OCI-M1 (cell line): ENCODE data around the gene RAD51D.
"Not testable (repeated sequence)": the region's sequence is repeated elsewhere in the genome, so short reads cannot be mapped to it uniquely, and the experiment has no call there.

Source experiments
- DNase-seq: peaks from one replicate; lab custom pipeline; 2025; lab: John Stamatoyannopoulos, UW

The RAD51D gene

DNA sequence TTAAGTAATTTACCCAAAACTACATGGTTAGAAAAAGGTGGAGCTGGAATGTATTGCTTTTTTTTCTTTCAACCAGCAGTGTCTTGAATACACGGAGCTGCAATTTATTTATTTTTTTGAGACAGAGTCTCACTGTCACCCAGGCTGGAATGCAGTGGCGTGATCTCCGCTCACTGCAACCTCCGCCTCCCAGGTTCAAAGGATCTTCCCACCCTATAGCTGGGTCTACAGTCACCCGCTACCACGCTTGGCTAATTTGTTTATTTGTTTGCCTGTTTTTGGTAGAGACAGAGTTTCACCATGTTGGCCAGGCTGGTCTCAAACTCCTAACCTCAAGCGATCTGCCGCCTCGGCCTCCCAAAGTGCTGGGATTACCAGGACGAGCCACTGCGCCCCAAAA is 29.0 kb downstream of the RAD51D start:
- not testable (repeated sequence) for DNase-seq

DNA sequence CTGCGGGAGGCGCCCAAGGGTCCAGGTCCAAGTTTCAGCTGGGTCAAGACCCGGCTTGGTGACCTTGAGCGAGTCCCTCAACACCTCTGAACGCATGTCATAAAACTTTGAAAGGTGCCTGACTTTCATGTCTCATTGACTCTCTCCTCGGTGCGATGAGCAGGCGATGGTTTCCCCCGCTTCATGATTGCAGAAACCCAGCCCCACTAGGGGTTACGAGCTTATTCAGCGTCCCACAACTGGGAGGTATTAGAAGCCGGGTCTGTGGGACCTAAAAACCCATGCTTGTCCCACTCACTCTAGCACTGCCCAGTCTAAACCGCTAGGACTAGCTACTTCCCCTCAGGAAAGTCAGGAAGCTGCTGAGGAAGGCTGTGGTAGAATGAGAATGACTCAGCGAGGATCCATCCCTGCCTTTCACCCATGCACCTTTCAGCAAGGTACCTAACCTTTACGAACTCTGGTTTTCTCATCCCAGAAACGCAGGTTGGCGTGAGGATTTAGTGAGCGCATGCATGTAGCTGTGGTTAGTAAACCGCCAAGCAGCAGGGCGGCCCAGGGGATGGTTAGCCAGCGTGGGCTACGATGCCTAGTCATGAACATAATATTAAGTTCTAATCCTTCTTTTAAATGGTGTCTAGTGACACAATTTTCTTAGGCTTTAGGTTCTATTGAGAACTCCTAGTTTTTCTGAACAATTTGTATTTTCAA is 29.9 kb downstream of the RAD51D start:
- DNase-seq = peak; percentile 76

DNA sequence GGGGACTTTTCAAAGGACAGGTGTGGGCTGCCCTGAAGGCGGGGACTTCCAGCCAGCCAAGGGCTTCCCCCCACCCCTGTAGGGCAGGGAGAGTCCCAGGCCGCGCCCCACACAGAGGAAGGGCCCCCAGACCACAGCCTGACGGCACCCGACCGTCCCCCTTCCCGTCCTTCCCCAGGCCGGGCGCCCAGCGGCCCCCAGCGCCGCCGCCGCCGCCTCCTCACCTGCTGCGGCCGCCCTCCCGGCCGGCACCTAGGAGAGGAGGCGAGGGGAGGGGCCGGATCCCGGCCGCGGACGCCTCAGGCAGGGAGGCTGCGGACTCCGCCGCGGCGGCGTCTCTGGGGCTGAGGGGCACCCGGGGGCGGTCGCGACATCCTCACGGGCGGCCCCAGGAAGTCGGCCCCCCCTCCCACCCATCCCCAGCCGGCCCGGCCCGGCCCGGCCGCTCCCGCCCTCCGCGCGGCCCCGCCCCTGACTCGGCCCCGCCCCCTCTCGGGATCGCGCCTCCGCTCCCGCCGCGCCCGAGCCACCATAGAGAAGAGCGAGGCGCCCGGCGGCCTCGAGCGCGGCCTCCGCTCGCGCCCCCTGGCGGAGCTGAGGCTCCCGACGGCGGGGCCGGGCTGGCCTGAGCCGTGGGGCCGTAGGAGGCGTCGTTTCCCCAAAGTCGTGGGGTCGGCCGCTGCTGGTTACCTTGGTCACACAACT is 30.6 kb downstream of the RAD51D start:
- peak; percentile 93 for DNase-seq

DNA sequence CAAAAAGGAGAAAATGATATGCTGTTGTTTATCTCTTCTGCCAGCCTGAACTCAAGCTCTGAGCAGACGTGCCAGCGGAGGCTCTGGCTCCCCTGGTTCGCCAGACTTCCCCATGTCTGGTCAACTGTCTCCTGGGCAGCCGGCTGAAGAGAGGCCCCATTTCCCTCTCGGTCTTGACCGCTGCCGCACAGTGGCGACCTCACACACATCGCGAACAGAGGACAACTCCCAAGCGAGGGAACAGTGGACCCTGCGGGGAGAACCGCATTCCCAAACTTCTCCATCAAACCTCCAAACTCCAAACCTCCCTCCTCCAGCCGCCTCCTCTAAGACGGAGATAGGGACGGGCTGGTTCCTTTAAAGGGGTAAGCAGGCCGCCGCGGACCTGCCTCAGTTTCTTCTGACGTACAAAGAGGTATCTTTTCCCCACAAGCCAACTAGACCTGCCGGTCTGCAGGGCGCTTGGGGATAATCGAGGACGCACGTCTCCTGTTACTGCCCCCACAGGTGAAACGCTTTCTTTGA is 31.2 kb downstream of the RAD51D start:
- DNase-seq = peak; percentile 82

DNA sequence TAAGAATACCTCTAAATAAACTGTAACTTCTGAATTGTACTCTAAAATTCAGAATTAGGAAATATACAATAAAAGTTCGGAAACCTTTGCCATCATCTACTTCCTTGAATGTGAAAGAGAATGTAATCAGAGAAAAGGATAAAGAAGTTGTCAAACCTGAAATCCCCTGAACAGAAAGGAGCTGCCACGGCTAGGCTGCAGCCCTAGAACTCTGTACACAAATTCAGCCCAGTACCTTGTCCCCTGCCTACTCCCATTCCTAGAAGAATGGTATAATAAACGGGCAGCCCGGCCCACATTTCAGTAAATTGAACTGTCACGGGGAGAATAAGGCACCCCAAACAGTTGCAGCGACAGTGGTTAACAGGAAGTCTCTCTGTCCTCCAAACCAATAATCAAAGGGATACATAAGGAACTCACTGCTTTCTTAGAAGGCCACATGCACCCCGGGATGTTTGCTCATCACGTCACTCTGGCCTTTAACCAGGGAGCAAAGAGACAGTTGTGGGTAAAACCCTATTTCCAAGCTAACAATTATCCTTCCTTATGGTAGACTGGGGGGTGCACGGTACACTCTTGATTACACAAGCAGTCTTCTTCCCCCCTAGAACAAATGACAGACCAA is 31.8 kb downstream of the RAD51D start:
- DNase-seq = peak; percentile 82

DNA sequence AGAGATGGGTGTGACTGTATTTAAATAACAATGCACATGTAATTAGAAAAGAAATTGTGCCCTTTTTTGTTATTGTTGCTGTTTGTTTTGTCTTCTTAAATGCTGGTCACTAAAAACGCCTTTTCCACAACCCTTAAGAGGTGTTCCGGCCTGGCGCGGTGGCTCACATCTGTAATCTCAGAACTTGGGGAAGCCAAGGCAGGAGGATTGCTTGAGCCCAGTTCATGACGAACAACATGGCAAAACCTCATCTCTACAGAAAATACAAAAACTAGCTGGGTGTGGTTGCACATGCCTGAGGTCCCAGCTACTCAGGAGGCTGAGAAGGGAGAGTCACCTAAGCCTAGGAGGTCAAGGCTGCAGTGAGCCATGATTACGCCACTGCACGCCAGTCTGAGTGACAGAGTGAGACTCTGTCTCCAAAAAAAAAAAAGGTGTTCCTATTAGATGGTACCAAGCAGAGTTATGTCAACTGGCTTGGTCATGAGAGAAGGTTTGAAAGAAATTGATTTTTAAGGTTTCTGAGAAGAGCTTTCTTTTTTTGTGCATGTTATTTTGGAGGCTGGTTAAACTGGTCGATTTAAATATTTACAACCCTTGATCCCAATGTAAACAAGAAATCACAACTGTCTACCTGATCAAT is 32.6 kb downstream of the RAD51D start:
- DNase-seq = no peak

DNA sequence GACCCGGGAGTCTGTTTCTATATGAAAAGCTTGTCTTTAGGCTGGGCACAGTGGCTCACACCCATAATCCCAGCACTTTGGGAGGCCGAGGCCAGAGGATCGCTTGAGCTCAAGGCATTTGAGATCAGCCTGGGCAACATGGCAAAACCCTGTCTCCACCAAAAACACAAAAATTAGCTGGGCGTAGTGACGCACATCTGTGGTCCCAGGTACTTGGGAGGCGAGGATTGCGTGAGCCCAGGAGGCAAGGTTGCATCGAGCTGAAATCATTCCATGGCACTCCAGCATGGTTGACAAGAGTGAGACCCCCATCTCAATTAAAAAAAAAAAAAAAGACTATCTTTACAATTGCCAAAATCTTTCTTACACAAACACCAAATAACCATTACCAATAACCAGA is 33.5 kb downstream of the RAD51D start:
- DNase-seq = no peak

DNA sequence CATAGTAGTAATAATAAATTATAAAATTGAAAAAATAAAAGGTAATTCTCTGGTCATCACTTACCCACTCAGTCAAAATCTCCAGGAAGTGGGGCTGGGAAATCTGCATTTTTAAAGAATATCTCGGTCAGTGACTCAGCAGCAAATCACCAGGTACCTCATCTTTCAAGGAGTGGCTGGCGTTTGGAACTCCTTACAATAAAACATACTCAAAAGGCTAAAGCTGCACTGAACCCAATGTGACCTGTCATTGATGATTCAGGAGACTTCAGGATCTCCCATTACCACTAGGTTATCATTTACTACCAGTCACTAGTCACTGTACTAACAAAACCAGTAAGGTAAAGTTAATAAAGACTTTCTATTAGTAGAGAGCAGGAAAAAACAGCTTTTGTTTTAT is 34.7 kb downstream of the RAD51D start:
- no peak for DNase-seq

DNA sequence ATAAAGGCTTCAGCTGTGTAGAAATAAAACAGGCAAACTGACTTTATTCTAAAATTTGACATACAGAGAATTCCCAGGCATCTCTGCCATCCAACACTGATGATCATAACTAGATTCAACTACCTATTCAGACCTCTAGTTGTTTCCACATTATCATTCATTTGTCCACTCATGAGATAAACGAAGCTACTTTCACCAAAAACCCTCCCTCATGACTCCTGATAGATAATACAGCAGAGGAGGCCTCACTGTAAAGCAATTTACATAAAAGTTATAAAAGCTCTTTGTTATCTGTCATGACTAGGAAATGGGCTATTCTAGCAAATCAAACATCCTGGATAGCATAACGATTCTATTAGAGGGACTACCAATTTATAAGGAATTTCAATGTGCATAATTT is 36.6 kb downstream of the RAD51D start:
- DNase-seq = no peak

DNA sequence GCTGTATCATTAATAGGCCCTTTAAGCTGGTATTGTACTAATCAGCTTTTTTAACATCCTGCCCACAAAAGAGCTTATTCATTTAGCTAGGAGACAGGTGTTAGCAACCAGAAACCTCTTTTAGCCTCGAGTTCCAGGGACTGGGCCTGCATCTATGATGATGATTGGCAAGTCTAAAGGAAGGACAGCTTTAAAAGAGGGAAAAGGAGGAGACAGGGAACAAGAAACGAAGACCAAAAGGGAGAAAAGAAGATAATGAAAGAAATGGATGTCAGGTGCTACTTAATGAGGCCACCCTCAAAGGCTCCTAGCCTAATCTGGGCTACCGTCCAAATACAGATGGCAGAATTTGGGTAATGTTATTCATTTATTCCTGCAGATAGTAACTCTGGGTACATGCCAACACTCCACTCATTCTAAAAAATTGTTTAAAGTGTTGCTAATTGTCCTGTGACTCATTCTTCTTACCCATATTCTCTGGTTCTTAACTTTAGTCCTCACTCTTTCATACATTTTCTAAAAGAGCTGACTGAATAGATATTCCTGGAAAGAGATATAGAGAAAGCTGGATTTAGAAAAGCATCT is 37.5 kb downstream of the RAD51D start:
- DNase-seq = no peak

DNA sequence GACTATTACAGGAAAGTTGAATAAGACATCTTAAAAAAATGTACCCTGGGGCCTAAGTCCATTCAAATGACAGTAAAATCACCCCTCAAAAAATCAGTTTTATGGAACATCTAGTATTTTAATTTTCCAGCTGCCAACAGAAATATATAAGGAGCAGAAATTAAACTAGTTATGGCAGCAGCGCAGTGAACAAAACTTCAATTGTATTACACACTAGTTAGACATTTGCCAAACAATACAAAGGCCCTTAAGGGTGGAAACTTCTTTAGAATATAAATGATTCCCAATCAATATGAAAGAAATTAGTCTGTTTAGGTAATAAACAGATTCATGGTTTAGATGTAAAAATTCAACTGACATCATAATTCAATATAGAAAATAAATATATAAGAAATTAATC is 38.0 kb downstream of the RAD51D start:
- no peak for DNase-seq

DNA sequence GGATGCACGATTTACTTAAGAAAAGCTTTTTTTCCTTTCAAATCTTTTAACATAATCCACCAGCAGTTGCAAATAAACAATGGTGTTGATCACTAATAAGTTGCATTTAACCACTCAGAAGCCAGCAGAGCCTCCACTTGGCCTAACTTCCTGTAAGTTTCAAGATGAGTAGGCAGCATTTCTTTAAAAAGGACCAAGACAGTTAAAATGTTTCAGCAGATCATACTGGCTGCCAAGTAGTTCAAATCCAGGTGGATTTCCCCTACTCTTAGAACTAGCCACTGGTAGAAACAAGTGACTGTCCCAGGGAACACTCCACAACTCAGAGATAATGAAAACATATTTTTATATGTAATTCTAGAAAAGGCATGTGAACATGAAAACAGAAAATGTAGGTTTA is 39.1 kb downstream of the RAD51D start:
- DNase-seq = peak; percentile 13

DNA sequence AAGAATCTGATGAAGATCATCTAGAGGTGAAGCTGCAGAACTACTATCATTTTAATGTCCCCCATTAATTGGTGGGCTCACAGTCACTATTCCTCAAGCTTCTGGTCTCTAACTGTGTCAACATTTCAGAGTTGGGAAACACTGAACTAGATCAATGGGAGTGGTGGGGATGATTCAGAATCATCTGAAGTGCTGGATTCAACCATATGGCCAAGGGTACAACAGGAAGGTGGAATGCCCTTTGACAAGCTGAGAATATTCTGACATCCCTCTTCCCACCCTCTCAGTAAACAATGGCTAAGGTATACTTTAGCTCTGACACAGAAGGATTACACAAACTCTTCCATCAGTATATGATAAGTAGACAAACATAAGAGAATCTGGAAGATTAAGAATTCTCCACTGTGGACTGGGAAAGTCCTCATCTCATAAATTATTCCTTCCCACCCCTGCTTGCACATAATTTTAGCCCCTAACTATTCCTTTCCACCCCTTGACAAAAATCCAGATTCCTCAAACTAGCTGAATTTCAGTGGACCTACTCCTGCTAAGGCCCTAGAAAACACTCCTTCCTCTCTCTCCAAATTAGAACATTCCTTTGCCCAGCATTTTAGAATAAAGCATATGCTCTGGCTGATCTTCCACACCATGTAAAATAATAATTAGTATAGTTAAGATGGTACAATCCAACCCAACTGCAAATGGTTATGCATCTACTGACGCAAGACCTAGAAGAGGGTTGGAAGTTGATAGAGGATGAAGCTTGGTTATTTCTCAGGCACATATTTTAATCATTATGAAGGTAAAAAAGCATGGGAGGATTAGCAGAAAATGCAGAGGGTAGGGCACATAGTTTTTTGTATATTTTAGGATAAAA is 39.9 kb downstream of the RAD51D start:
- no peak for DNase-seq

DNA sequence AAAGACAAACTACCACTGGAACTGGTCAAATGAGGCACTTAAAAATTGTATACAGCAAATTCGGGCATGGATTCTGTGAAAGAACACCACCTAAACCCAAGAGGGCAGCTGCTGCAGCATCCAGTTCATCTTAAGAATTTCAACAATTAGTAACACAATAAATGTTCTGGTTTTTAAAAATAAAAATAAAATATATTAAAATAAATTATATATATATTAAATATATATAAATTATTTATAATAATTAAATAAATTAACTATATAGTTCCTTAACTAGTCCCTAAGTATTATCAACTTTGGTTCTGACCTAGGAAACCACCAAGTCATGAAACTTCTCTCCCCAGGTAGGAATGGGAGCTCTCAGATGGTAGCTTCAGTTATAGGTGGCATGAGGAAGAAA is 42.8 kb downstream of the RAD51D start:
- DNase-seq = no peak

DNA sequence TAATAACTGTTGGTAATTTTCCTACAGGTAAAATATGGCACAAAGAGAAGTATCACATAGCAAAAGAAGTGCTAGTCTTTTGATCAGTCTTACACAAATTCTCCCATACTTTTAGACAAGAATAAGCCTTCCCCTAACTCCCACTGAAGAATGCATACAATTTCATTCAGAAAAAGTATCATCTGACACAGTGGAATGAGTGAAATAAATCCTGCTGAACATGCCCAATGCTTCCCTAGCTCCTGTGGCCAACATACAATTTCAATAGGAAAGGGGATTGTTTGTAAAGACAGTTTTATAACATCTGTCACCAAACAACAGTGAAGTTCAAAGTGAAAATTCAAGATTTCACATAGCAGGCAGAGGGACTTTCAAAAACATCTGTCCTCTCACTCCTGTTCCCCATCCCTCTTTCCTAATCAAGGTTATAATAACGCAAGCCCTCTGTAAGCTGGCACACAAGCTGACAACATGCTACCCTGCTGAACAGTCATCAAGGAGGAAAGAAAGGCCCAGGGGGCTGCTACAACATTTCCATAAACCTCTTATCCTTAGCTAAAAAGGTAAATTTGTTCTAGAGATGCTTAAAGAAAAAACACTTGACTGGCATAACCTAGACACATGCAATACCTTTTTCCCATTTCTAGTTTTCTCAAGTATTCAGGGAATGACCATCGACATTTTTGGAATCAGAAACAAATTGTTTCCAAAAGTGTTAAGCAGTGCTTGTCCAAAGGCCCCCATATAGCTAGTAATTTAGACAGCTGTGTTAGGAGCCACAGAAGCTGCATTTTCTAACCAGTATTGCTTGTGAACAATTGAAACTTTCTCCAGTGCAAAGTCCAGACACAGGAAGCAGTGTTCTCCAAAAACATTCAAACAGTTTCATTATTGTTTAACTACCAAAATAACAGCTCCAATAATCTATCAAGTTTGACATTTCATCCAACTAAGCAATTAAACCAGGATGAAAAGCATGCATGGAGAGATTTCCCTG is 44.7 kb downstream of the RAD51D start:
- no peak for DNase-seq

DNA sequence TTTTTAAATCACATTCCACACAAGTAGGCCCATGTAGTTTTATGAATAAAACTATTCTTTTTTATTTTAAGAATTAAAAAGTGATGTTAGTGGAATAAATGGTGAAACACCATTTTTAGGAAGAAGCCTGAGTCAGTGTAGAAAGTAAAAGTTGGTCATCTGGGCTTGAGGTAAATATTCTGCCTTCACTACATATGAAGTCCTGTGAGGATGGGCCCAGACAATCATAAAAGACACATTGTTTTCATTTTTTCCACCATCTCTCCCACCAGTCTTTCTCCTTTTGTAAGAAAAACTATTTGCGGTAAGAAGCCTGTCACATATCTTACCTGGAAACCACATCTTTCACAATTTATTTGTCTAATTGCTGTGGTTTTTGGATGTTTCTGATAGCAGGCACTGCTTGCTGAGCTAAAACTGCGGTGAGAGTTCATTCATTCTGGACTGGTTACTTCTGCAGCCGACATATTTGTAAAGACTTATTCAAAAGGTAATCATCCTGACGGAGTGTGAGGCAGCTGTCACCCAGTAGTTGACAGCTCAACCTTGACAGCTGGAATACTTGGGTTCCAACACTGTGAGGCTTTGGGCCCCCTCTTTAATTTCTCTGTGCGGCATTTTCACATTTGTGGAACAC is 45.6 kb downstream of the RAD51D start:
- DNase-seq = peak; percentile 26

DNA sequence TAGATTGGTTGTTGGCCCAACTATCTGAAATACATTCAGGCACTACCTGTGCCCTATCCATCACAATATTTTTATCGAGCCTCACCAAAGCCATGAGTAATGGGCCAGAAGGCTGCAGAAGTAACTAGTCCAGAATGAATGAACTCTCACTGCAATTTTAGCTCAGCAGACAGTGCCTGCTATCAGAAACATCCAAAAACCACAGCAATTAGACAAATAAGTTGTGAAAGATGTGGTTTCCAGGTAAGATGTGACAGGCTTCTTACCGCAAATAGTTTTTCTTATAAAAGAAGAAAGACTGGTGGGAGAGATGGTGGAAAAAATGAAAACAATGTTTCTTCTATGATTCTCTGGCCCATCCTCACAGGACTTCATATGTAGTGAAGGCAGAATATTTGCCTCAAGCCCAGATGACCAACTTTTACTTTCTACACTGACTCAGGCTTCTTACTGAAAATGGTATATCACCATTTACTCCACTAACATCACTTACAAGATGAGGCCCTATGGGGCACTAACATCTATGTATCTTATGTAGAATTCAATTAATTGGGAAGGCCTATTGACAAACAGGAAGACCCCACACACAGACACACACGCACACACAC is 46.4 kb downstream of the RAD51D start:
- DNase-seq = no peak

DNA sequence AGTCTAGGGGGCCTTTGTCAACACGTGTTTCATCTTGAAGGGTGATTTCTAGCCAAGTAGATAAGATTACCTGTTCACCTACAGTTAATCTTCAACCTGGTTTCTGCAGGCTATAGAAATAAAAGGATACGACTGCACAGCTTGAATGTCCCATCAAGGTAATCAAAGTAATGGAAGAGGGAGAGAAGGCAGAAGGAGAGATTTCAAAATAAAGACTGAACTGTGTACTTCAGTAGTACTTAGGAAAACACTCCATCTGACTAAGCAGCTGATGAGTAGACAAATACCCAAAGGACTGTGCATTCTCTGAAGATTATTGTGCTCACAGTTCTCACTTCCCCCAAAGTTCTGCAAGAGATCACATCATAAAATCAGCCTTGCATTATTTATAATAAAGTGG is 50.3 kb downstream of the RAD51D start:
- DNase-seq = no peak

DNA sequence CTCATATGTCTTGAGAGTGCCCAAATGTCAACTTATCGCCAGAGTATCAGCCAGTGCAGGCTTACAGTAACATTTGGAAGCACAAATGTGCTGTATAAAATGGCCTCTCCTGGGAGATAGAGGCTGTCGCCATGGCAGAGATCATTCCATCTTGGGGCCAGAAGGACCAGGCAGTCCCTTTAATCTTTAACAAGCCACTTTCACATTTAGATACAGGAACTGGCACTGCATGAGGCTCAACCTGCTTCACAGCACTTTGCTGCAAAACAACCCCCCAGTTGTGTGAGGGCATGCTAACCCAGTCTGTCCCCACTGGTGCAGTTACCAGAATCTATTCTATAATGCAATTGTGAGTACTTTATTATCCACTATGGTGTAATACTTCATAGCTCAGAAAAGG is 51.4 kb downstream of the RAD51D start:
- no peak for DNase-seq
